Inflammatory macrophage (primary cell): ENCODE results near the gene GATA5.

Experiments used
- DNase-seq, 2 donors: peaks; one replicate each; pipeline ENCODE4 v3.0.0-alpha.2; 2020 to 2022

GATA5 gene

GRCh38 chr20:62486484-62486883, 10.7 kb upstream of the GATA5 start:
- DNase-seq: no peak

GRCh38 chr20:62485701-62486089, 9.9 kb upstream of the GATA5 start:
- no peak for DNase-seq

GRCh38 chr20:62485062-62485700, 9.4 kb upstream of the GATA5 start:
- DNase-seq: no peak

GRCh38 chr20:62484478-62484877, 8.7 kb upstream of the GATA5 start:
- no peak for DNase-seq

- DNase-seq: no peak
Observed at GRCh38 chr20:62483613-62484458, 8.0 kb upstream of the GATA5 start.

GRCh38 chr20:62482974-62483373, 7.2 kb upstream of the GATA5 start:
- DNase-seq: peak in 1 of 2 donors; percentile 8

GRCh38 chr20:62482146-62482809, 6.5 kb upstream of the GATA5 start:
- DNase-seq: no peak

GRCh38 chr20:62481425-62482145, 5.8 kb upstream of the GATA5 start:
- no peak for DNase-seq

GRCh38 chr20:62480318-62480717, 4.5 kb upstream of the GATA5 start:
- no peak for DNase-seq

- no peak for DNase-seq
Observed at GRCh38 chr20:62479656-62480055, 3.9 kb upstream of the GATA5 start.

- no peak for DNase-seq
Observed at GRCh38 chr20:62479156-62479555, 3.4 kb upstream of the GATA5 start.

- no peak for DNase-seq
Observed at GRCh38 chr20:62477669-62478455, 2.1 kb upstream of the GATA5 start.

GRCh38 chr20:62476056-62476838, 452 bp upstream of the GATA5 start:
- DNase-seq: peak in 1 of 2 donors; percentile 6

- no peak for DNase-seq
Observed at GRCh38 chr20:62475027-62475771, 596 bp downstream of the GATA5 start.

GRCh38 chr20:62474604-62475026, 1.2 kb downstream of the GATA5 start:
- no peak for DNase-seq

- DNase-seq: no peak
Observed at GRCh38 chr20:62473717-62474603, 1.8 kb downstream of the GATA5 start.

GRCh38 chr20:62472941-62473585, 2.7 kb downstream of the GATA5 start:
- DNase-seq: no peak

- no peak for DNase-seq
Observed at GRCh38 chr20:62472138-62472940, 3.5 kb downstream of the GATA5 start.
